ENCODE data around the gene RFFL.

DNA sequence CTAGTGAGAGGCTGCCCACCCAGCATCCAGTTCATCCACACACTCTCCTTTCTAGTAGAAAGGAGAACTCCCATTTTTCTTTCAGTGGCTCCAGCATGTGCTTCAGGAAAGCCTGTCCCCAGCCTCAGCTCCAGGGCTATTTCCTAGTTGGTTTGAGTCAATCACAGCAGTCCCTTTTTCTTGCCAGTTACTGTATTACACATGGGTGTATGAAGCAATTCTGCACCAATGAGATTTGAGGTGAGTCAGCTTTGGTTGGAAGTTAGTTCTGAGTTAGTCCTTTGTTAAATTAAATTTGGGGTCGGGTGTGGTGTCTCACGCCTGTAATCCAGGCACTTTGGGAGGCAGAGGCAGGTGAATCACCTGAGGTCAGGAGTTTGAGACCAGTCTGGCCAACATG is 31.4 kb upstream of the RFFL start:
- TF ChIP-seq EZH2 (IDR thresholded peaks at IDR 0.05; ENCODE audit: insufficient read depth, poor library complexity, severe bottlenecking) (no peak), EZH2phosphoT487 (IDR thresholded peaks at IDR 0.05; ENCODE audit: insufficient read depth, low read depth) (no peak)
